ENCODE measurements around the gene CHRNA7.

The CHRNA7 gene

DNA sequence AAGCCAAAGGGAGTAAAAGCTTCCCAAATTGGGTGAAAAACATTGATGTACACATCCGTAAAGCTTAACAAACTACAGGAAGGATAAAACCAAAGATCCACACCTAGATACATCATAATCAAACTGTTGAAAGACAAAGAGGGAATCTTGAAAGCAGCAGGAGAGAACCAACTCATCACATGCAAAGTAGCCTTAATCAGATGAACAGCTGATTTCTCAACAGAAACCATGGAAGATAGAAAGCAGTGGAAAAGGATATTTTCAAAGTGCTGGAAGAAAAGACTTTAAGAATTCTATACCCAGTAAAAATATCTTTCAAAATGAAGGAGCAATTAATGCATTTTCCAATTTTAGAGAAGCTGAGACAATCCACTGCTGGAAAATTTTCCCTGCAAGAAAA, 36.8 kb downstream of the CHRNA7 start:
- TF ChIP-seq, protein P1, sequence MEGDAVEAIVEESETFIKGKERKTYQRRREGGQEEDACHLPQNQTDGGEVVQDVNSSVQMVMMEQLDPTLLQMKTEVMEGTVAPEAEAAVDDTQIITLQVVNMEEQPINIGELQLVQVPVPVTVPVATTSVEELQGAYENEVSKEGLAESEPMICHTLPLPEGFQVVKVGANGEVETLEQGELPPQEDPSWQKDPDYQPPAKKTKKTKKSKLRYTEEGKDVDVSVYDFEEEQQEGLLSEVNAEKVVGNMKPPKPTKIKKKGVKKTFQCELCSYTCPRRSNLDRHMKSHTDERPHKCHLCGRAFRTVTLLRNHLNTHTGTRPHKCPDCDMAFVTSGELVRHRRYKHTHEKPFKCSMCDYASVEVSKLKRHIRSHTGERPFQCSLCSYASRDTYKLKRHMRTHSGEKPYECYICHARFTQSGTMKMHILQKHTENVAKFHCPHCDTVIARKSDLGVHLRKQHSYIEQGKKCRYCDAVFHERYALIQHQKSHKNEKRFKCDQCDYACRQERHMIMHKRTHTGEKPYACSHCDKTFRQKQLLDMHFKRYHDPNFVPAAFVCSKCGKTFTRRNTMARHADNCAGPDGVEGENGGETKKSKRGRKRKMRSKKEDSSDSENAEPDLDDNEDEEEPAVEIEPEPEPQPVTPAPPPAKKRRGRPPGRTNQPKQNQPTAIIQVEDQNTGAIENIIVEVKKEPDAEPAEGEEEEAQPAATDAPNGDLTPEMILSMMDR (IDR thresholded peaks at IDR 0.05; ENCODE audit: low read depth, low read length) = no peak
- no peak for DNase-seq (ENCODE audit: extremely low read depth, low read depth)

DNA sequence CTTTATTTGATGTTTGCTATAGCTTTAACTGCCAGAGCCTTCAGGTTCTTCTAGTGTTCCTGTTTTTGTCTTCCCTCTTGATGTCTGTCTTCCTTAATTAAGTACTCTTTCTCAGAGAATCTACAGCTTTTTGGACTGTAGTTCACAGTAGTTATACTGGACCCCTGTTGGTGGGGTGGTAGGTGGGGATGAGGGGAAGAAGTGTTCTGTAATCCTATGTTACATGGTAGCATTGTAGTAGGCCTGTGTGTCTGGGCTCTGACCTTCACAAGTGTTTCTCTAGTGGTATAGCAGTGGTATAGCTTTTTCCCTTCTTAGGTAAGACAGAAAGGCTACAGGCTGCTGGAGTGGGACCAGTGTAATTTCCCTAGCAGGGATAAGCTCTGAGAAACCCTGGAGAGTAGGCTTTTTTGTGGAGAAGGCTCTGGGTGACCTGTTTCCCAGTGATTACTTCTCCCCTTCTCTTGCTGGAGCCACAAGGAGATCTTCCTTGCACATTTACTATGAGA, 59.6 kb downstream of the CHRNA7 start:
- TF ChIP-seq, protein P1 (IDR thresholded peaks at IDR 0.05; ENCODE audit: low read depth, low read length) = no peak
- DNase-seq (ENCODE audit: extremely low read depth, low read depth) = no peak

DNA sequence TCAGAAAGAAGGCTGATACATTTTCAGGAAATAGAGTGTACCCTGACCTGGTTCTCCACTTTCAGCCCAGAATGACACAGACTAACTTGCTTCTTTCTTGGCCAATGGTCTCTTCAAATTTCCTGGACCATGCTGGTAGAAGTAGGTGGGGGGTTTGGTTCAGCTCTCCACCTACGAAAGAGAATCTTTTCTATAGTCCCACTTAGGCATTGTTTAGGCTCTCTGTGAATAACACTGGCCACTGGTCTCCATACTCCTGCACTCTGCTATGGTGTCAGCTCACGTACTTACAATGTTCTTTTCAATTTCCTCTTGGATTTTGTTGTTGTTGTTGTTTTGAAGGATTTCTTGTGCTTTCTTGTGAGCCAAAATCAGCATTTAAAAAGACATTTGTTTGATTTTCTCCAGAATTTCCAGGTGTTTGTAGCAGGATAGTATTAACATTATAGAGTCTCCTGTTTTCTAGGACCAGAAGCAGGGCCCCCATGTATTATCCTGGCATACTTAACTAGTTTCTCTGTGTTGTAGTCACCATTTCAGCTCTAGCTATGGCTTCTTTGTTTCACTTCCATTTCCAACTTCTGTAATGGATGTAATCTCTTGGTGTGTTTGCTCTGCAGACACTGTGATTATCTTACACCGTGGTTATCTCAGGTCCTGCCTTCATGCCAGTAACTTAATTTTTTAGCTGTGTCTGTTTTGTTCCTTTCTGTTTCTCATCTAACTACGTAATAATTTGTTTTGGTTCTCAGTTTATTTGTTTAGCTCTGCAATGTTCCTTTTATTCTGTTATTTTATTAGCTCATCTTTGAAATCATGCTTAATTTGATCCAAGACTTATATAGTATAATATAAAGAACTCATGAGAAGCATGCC, 61.4 kb downstream of the CHRNA7 start:
- TF ChIP-seq, protein P1 (IDR thresholded peaks at IDR 0.05; ENCODE audit: low read depth, low read length) = no peak
- DNase-seq (ENCODE audit: extremely low read depth, low read depth) = no peak

DNA sequence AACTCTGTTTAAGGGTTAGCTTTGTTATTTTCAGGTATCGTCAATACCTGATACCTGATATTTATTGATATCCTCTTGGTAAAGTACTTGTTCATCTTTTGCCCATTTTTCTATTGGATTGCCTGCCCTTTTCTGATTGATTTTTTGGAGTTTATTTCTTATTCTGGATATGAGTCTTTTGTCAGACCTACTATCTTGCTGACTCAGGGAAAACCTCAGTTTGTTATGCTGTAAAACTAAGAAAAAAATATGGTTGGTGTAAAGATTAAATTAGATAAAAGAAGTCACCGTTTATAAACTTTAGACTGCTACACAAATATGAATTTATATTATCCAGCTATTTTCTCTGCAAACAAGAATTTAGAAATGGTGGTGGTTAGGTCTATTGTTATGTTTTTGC, 65.9 kb downstream of the CHRNA7 start:
- no peak for DNase-seq (ENCODE audit: extremely low read depth, low read depth)
- TF ChIP-seq, protein P1 (IDR thresholded peaks at IDR 0.05; ENCODE audit: low read depth, low read length) = no peak

DNA sequence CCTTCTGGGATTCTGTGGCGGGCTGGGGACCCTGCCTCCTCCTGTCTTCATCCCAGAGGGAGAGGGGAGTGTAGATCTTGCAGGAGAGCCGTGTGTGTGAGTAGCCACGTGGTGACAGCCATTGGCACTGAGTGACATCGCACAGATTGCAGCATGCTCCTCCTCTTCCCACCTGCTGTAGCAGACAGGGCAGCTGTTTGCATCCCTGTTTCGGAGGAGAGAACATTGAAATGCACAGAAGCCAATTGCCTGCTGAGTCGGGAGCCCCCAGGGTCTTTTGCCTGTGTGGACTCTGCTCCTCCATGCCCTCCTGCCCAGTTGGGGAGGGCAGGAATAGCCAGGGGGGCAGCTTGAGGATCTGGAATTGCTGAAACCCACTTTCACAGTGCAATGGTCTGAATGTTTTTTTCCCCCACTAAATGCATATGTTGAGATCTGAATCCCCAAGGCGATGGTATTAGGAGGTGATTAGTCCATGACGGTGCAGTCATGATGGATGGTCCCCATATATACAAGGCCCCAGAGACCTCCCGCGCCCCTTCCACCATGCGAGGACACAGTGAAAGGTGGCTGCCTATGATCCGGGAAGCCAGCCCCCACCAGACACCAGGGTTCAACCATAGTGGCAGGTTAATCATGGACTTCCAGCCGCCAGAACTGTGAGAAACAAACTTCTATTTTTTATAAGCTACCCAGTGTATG, 66.8 kb downstream of the CHRNA7 start:
- no peak for DNase-seq (ENCODE audit: extremely low read depth, low read depth)
- TF ChIP-seq, protein P1 (IDR thresholded peaks at IDR 0.05; ENCODE audit: low read depth, low read length) = no peak

DNA sequence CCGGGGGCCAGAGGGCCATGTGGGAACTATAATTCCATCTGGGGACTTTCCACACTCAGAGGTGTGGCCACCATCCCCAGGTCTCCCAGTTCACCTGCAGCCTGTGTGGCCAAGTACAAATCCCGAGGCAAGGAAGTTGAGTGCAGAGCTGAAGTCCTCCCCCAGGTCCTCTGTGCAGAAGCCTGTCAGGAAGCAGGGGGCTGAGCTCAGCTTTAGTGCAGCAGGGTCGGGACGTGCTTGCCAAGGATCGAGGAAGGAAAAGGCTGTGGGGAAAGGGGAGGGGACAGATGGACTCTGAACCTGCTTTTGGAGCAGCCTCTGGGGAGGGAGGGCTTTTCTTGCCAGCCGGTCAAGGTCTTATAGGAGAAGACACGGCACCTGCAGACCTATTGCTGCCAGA, 67.7 kb downstream of the CHRNA7 start:
- no peak for DNase-seq (ENCODE audit: extremely low read depth, low read depth)
- TF ChIP-seq, protein P1 (IDR thresholded peaks at IDR 0.05; ENCODE audit: low read depth, low read length) = no peak

Measured in AG09319 (cell line).